ENCODE measurements around the gene KCNIP4. TPM values are rescaled to one million over a fixed set of nuclear protein-coding genes. Genes with fewer than 3 reads are reported as not detected.

Gene KCNIP4
- total RNA-seq, 4 donors from 2014 or later = 0.19 TPM; not detected in 3

GRCh38 chr4:21986307-21986706 is 37.7 kb upstream of the KCNIP4 start:
- DNase-seq = no peak
- TF ChIP-seq POLR2A (IDR thresholded peaks at IDR 0.05) (no peak), CTCF (IDR thresholded peaks at IDR 0.05) (no peak)
- H3K27me3 ChIP-seq = no peaks in the 10 kb centered on the region
- H3K9me3 ChIP-seq = no peaks in the 10 kb centered on the region
- no peak overlapping the region for H3K27ac ChIP-seq
- H3K36me3 ChIP-seq = no peaks in the 10 kb centered on the region
- no peak overlapping the region for H3K4me3 ChIP-seq
- H3K4me1 ChIP-seq = no peaks in the 10 kb centered on the region
- intact Hi-C loops (cut with DNase I) = no loop called here

GRCh38 chr4:21982087-21982486 is 33.5 kb upstream of the KCNIP4 start:
- Histone ChIP-seq H3K4me1 (no peaks in the 10 kb centered on the region), H3K27ac (no peak overlapping the region), H3K27me3 (no peaks in the 10 kb centered on the region), H3K4me3 (no peak overlapping the region), H3K36me3 (no peaks in the 10 kb centered on the region), H3K9me3 (no peaks in the 10 kb centered on the region)
- no peak for DNase-seq
- intact Hi-C loops (cut with DNase I) = no loop called here
- TF ChIP-seq POLR2A (IDR thresholded peaks at IDR 0.05) (no peak), CTCF (IDR thresholded peaks at IDR 0.05) (no peak)
- 43 to 56% methylated on average over 1 of the region's 1 CpG for WGBS, 2 donors

- Histone ChIP-seq H3K36me3 (no peaks in the 10 kb centered on the region), H3K4me3 (no peak overlapping the region), H3K27me3 (no peaks in the 10 kb centered on the region), H3K9me3 (no peaks in the 10 kb centered on the region), H3K4me1 (no peaks in the 10 kb centered on the region), H3K27ac (no peak overlapping the region)
- intact Hi-C loops (cut with DNase I) = no loop called here
- no peak for DNase-seq
- 89 to 100% methylated on average over 1 of the region's 1 CpG for WGBS, 2 donors
- TF ChIP-seq CTCF (IDR thresholded peaks at IDR 0.05) (no peak), POLR2A (IDR thresholded peaks at IDR 0.05) (no peak)
These were observed 30.6 kb upstream of the KCNIP4 start for GRCh38 chr4:21979196-21979595.

- intact Hi-C loops (cut with DNase I) = no loop called here
These were observed 27.6 kb upstream of the KCNIP4 start for GRCh38 chr4:21976166-21976565.

GRCh38 chr4:21973850-21974249 is 25.3 kb upstream of the KCNIP4 start:
- H3K4me1 ChIP-seq = no peaks in the 10 kb centered on the region
- TF ChIP-seq POLR2A (IDR thresholded peaks at IDR 0.05) (no peak), CTCF (IDR thresholded peaks at IDR 0.05) (no peak)
- WGBS, 2 donors = 54 to 69% methylated on average over 3 of the region's 3 CpGs
- H3K4me3 ChIP-seq = no peak overlapping the region
- H3K36me3 ChIP-seq = no peaks in the 10 kb centered on the region
- no peaks in the 10 kb centered on the region for H3K9me3 ChIP-seq
- no peaks in the 10 kb centered on the region for H3K27me3 ChIP-seq
- intact Hi-C loops (cut with DNase I) = no loop called here
- H3K27ac ChIP-seq = no peak overlapping the region
- no peak for DNase-seq

More at GRCh38 chr4:21976166-21976565, 27.6 kb upstream of the KCNIP4 start:
- Histone ChIP-seq H3K36me3 (no peaks in the 10 kb centered on the region), H3K27ac (no peak overlapping the region), H3K4me1 (no peaks in the 10 kb centered on the region), H3K9me3 (no peaks in the 10 kb centered on the region), H3K27me3 (no peaks in the 10 kb centered on the region), H3K4me3 (no peak overlapping the region)
- WGBS, 2 donors = 27 to 50% methylated on average over 1 of the region's 1 CpG
- TF ChIP-seq POLR2A (IDR thresholded peaks at IDR 0.05) (no peak), CTCF (IDR thresholded peaks at IDR 0.05) (no peak)
- DNase-seq = no peak
